ENCODE results near the gene C22orf39. TPM values are rescaled to one million over a fixed set of nuclear protein-coding genes. Genes with fewer than 3 reads are reported as not detected.
A peak's percentile ranks its signal among the peaks of the same experiment; 100 is the strongest.

C22orf39 gene
- polyA plus RNA-seq, 3 donors from 2014 or later: 67.8 to 75.5 (median 71.0) TPM

DNA sequence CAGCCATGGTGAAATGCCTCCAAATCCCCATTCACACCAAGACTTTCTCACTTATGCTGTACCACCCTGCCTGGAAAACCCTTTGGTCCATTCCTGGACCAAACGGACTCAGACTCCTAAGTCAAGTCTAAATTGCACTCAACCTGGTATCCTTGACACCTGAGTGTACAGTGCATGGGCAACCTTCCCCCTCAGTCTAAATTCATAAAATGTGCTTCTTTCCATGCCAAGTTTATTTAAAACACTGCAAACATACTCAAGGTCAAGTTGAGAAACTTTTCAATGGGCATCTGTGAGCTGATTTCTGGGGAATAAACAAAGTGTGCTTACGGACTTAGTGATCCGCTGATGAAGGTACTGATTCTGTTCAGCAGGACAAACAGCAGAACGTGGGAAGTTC is 42.4 kb downstream of the C22orf39 start:
- H3K36me3 Mint-ChIP-seq: peaks cover 13 to 55% (median 31%) of the 10 kb centered on the region in 3 donors
- no peak overlapping the region for H3K4me3 Mint-ChIP-seq
- H3K9me3 Mint-ChIP-seq: no peaks in the 10 kb centered on the region
- H3K27ac Mint-ChIP-seq: peak overlapping the region in 3 of 6 donors; percentile 0 to 75 (median 31)
- no peak for DNase-seq
- H3K27me3 Mint-ChIP-seq (ENCODE audit: low read depth in 3 of 3): peaks cover 0 to 6% (median 0%) of the 10 kb centered on the region in 3 donors
- H3K4me1 Mint-ChIP-seq: peaks cover 12 to 34% of the 10 kb centered on the region in 2 donors

DNA sequence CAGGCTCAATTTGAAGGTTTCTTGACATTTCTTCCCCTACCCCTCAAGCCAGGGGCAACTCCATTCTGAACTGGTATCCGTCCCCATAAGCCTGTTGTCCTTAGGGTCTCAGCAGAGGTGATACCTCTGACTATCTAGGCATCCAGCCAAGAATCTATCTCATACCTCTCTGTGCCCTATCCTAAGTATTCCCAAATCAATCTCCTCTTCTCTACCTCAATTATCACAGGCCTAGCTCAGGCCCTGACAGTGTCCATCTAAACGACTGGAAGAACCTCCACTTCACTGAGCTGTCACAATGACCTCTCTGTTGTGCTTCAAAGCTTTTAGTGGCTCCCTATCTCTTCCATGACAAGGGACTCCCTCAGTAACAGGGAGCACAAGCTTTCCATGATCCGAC is 42.8 kb downstream of the C22orf39 start:
- H3K4me1 Mint-ChIP-seq: peaks cover 9 to 30% of the 10 kb centered on the region in 2 donors
- H3K27ac Mint-ChIP-seq: peak overlapping the region in 5 of 6 donors; percentile 0 to 75 (median 31)
- DNase-seq: no peak
- H3K27me3 Mint-ChIP-seq (ENCODE audit: low read depth in 3 of 3): peaks cover 0 to 5% (median 0%) of the 10 kb centered on the region in 3 donors
- no peak overlapping the region for H3K4me3 Mint-ChIP-seq
- H3K9me3 Mint-ChIP-seq: no peaks in the 10 kb centered on the region
- peaks cover 12 to 53% (median 31%) of the 10 kb centered on the region in 3 donors for H3K36me3 Mint-ChIP-seq

DNA sequence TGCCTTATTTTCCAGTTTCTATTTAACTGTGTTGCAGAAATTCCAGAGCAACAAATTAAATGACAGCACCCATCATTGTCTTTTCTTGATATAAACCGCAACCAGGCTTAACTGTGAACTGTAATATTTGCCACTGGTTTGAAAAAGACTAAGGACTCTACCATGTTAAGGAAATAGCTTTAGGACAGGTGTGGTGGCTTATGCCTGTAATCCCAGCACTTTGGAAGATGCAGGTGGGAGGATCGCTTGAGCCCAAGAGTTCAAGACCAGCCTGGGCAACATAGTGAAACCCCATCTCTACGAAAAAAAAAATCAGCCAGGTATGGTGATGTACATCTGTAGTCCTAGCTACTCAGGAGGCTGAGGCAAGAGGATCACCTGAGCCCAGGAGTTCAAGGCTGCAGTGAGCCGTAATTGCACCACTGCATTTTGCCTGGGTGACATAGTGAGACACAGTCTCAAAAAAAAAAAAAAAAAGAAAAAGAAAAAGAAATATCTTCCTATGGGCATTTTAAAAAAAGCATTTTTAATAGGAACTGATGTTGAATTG is 44.8 kb downstream of the C22orf39 start:
- H3K4me1 Mint-ChIP-seq: peaks cover 15 to 42% of the 10 kb centered on the region in 2 donors
- DNase-seq: no peak
- H3K36me3 Mint-ChIP-seq: peaks cover 8 to 56% (median 30%) of the 10 kb centered on the region in 3 donors
- peak overlapping the region in 4 of 6 donors; percentile 2 to 76 (median 48) for H3K27ac Mint-ChIP-seq
- no peak overlapping the region for H3K4me3 Mint-ChIP-seq
- H3K9me3 Mint-ChIP-seq: no peaks in the 10 kb centered on the region
- H3K27me3 Mint-ChIP-seq (ENCODE audit: low read depth in 3 of 3): peaks cover 0 to 3% (median 0%) of the 10 kb centered on the region in 3 donors

DNA sequence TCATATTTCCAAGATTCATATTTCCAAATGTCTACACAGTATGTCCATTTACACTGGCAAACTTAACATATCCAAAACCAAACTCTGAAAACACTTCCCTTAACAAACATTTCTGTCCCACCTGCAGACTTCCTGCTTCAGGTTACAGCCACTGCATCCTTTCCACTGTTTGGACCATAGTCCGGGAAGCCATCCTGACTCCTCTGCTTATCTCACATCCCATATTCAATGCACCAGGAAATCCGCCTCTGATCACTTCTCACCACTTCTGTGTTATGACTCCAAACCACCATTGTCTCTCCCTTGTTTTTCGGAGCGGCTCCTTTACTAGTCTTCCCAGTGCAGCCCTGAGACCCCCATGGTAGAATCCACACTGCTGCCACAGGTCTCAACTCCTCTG is 46.0 kb downstream of the C22orf39 start:
- Mint-ChIP-seq H3K27me3 (ENCODE audit: low read depth in 3 of 3) (peaks cover 0 to 3% (median 0%) of the 10 kb centered on the region in 3 donors), H3K4me1 (peaks cover 15 to 32% of the 10 kb centered on the region in 2 donors), H3K27ac (peak overlapping the region; percentile 22 to 76 (median 63)), H3K4me3 (no peak overlapping the region), H3K36me3 (peaks cover 8 to 51% (median 24%) of the 10 kb centered on the region in 3 donors), H3K9me3 (no peaks in the 10 kb centered on the region)
- no peak for DNase-seq

DNA sequence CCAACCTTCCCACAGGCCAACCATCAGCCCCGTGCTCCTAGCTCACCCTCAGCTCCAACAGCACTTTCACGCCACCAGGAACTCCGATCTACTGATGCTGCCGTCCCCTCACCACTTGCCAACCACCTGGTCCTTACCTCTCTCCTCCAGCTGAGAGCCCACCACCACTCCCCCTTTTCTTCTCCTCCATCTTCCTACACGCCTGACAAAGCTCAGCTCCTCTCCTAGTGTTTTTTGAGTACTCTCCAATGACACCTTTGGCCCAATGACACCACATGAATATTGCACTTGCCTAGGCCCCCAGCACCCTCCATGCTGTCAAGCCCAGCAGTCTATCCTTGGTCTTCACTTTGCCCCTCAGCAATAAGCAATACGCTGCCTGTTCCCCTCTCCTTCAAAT is 46.6 kb downstream of the C22orf39 start:
- H3K4me3 Mint-ChIP-seq: no peak overlapping the region
- H3K36me3 Mint-ChIP-seq: peaks cover 8 to 47% (median 23%) of the 10 kb centered on the region in 3 donors
- H3K27ac Mint-ChIP-seq: peak overlapping the region; percentile 22 to 73 (median 60)
- no peak for DNase-seq
- peaks cover 0 to 3% (median 0%) of the 10 kb centered on the region in 3 donors for H3K27me3 Mint-ChIP-seq (ENCODE audit: low read depth in 3 of 3)
- peaks cover 15 to 26% of the 10 kb centered on the region in 2 donors for H3K4me1 Mint-ChIP-seq
- H3K9me3 Mint-ChIP-seq: no peaks in the 10 kb centered on the region

DNA sequence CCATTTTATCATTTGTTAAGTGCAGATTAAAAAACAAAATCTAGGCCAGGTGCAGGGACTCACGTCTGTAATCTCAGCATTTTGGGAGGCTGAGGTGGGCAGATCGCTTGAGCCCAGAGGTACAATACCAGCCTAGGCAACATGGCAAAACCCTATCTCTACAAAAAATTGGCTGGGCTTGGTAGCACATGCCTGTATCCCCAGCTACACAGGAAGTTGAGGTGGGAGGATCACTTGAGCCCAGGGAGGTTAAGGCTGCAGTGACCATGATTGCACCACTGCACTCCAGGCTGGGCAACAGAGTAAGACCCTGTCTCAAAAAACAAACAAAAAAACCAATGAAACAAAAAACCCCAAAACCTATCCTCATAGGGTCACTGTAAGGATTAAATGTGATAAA is 48.9 kb downstream of the C22orf39 start:
- H3K9me3 Mint-ChIP-seq: no peaks in the 10 kb centered on the region
- peaks cover 0 to 3% (median 0%) of the 10 kb centered on the region in 3 donors for H3K27me3 Mint-ChIP-seq (ENCODE audit: low read depth in 3 of 3)
- peaks cover 8 to 40% (median 28%) of the 10 kb centered on the region in 3 donors for H3K36me3 Mint-ChIP-seq
- no peak overlapping the region for H3K4me3 Mint-ChIP-seq
- no peak for DNase-seq
- H3K4me1 Mint-ChIP-seq: peaks cover 15 to 22% of the 10 kb centered on the region in 2 donors
- H3K27ac Mint-ChIP-seq: peak overlapping the region in 5 of 6 donors; percentile 55 to 72 (median 58)

DNA sequence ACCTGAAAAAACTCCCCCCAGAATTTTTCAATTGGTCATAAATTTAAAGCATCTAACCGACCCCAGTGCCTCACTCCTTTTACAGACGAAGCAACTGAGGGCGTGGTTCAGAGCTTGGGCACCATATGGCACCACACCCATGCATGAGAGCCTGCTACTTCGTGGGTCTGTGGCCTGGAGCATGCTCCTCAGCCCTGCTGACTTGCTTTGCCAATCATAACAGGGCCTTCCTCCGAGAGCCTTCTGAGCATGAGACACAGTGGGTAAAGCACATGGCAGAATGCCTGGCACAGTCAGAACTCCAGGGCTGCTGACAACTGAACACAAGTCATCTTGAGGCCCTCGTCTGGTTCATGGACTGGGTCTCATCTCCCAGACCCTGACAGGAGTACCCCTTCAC is 49.3 kb downstream of the C22orf39 start:
- peaks cover 0 to 3% (median 0%) of the 10 kb centered on the region in 3 donors for H3K27me3 Mint-ChIP-seq (ENCODE audit: low read depth in 3 of 3)
- H3K27ac Mint-ChIP-seq: peak overlapping the region in 4 of 6 donors; percentile 55 to 62 (median 57)
- DNase-seq: no peak
- no peaks in the 10 kb centered on the region for H3K9me3 Mint-ChIP-seq
- peaks cover 15 to 22% of the 10 kb centered on the region in 2 donors for H3K4me1 Mint-ChIP-seq
- H3K4me3 Mint-ChIP-seq: no peak overlapping the region
- H3K36me3 Mint-ChIP-seq: peaks cover 8 to 43% (median 29%) of the 10 kb centered on the region in 3 donors

DNA sequence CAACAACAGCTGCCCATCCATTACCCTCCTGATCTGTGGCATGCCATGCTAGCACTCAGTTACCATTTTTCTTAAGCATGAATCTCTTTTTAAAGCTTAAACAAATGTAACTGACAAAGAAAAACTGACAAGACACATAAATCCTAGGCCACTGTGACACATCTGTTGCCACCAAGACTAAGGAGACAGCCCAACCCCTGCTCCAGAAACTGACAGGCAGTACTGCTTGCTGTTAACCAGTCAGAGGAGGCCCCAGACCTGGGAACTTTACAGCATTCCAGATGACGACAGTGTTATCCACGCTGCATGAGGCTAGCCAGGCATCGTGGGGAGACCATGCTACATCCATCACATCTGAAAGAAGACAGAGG is 49.8 kb downstream of the C22orf39 start:
- Mint-ChIP-seq H3K36me3 (peaks cover 8 to 43% (median 29%) of the 10 kb centered on the region in 3 donors), H3K27me3 (ENCODE audit: low read depth in 3 of 3) (peaks cover 0 to 3% (median 0%) of the 10 kb centered on the region in 3 donors), H3K4me1 (peaks cover 15 to 22% of the 10 kb centered on the region in 2 donors), H3K27ac (peak overlapping the region in 4 of 6 donors; percentile 7 to 34 (median 20)), H3K4me3 (no peak overlapping the region), H3K9me3 (no peaks in the 10 kb centered on the region)
- no peak for DNase-seq

DNA sequence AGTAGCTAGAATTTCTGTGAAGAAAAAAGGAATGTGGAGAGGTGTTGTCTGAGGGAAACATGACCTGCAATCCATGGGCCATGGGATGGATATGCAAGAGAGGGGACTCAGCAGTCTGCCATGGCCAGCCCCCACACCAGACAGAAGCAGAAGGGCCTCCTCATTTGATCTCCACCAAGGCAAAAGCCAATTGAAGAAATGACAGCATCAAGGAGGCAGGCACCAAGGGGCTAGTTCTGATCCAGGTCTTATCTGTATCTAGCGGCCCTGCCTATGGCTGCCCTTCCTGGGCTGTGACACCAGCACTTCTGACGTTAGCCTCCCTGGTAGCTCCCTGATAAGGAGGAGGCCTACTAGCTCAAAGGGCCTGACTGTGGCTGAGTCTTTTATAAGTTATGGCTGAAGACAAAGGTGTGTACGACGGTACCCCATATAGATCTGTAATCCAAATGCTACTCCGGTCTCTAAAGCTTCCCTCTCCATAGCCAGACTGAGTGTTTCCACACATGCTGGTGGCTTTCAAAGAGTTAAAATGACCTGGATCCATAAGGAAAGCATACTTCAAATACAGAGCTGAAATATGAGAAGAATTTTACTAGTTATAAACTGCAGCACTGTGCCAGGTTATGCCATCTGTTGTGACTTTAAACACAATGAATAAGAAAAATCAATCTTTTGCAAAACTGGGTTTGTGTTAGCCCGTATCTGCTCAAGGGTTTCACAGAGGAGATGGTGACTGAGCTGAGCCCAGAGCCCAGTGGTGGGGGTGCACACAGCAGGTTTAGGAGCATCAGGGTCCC is 50.4 kb downstream of the C22orf39 start:
- peak overlapping the region in 5 of 6 donors; percentile 7 to 40 (median 26) for H3K27ac Mint-ChIP-seq

DNA sequence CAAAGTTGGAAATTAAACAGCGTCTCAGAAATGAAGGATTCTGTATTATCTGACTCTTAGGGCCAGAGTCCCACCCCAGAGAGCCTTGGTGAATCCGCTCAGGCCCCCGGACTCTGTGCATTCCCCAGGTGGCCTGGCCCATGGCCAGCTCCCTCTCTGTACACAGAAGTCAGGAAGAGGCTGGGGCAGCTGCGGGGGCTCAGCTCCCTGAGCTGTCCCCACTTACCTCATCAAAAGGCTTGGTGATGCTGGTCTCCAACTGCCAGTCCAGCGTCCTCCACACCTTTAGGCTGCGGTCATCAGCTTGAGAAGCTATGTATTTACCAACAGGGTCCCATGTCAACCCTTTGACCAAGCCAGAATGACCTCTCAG is 51.0 kb downstream of the C22orf39 start:
- peaks cover 11 to 17% of the 10 kb centered on the region in 2 donors for H3K4me1 Mint-ChIP-seq
- H3K9me3 Mint-ChIP-seq: no peaks in the 10 kb centered on the region
- peaks cover 2 to 38% (median 23%) of the 10 kb centered on the region in 3 donors for H3K36me3 Mint-ChIP-seq
- peaks cover 0 to 3% (median 0%) of the 10 kb centered on the region in 3 donors for H3K27me3 Mint-ChIP-seq (ENCODE audit: low read depth in 3 of 3)
- DNase-seq: no peak
- no peak overlapping the region for H3K27ac Mint-ChIP-seq
- H3K4me3 Mint-ChIP-seq: no peak overlapping the region

More for the DNA sequence above, 50.4 kb downstream of the C22orf39 start:
- no peaks in the 10 kb centered on the region for H3K9me3 Mint-ChIP-seq
- peaks cover 0 to 3% (median 0%) of the 10 kb centered on the region in 3 donors for H3K27me3 Mint-ChIP-seq (ENCODE audit: low read depth in 3 of 3)
- no peak for DNase-seq
- peaks cover 8 to 43% (median 27%) of the 10 kb centered on the region in 3 donors for H3K36me3 Mint-ChIP-seq
- H3K4me3 Mint-ChIP-seq: no peak overlapping the region
- H3K4me1 Mint-ChIP-seq: peaks cover 15 to 18% of the 10 kb centered on the region in 2 donors

DNA sequence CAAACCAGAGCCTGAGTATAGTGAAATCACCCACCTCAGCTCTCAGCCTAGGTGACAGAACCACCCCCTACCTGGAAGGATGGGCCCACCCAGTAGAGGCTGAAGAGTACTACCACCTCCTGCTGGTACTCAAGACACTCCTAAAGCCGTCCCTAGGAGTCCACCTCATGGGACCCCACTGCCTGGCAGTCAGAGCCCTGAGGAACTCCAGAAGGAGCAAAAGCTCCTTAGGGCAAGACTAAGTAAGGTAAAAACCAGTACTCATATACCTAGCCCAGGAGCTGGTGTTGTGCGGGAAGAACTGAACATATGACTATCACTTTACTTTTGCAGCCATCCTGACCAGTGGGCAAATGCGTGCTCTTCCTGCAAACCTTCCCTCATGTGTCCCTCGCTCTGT is 52.2 kb downstream of the C22orf39 start:
- H3K4me1 Mint-ChIP-seq: peaks cover 8 to 17% of the 10 kb centered on the region in 2 donors
- no peaks in the 10 kb centered on the region for H3K9me3 Mint-ChIP-seq
- H3K27ac Mint-ChIP-seq: peak overlapping the region in 2 of 6 donors; percentile 7 to 62
- no peak overlapping the region for H3K4me3 Mint-ChIP-seq
- H3K27me3 Mint-ChIP-seq (ENCODE audit: low read depth in 3 of 3): no peaks in the 10 kb centered on the region
- DNase-seq: no peak
- peaks cover 5 to 38% (median 20%) of the 10 kb centered on the region in 3 donors for H3K36me3 Mint-ChIP-seq

DNA sequence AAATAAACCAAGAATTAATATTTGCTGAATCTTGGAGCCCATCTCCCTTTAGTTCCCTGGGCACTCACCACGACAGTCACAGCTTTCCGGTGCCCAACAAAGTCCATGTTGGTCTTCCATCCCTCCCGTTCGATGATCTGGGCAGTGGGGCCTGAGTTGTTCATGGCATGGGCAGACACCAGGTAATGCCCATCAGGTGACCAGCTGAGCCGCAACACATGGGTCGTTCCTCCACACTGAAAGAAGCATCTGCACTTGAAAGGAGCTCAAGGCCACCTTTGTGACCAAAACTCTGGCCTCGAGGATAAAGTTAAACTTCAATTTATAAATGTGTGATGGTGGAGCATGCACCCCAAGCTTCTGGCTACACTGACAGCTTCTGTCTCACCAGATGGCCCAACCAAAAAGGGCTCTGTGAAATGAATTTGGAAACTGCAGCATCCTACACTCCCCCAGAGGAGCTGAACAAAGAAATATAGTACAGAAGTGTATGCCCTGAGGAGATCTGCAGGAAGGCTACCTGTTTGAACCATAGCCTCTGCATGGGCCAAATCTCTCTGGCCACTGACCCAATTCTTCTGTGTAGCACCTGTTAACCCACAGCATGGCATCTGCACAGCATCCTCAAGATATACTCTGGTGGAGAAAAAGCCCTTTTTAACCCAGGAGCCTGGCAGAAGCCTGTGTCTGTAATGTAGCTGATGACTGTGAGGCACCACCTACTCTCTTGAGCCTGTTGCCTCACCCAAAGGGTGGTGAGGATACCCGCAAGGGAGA is 53.0 kb downstream of the C22orf39 start:
- H3K4me3 Mint-ChIP-seq: no peak overlapping the region
- peak overlapping the region in 4 of 6 donors; percentile 28 to 63 (median 56) for H3K27ac Mint-ChIP-seq
- DNase-seq: no peak
- H3K4me1 Mint-ChIP-seq: peaks cover 8 to 16% of the 10 kb centered on the region in 2 donors
- no peaks in the 10 kb centered on the region for H3K9me3 Mint-ChIP-seq
- peaks cover 5 to 40% (median 20%) of the 10 kb centered on the region in 3 donors for H3K36me3 Mint-ChIP-seq
- no peaks in the 10 kb centered on the region for H3K27me3 Mint-ChIP-seq (ENCODE audit: low read depth in 3 of 3)

DNA sequence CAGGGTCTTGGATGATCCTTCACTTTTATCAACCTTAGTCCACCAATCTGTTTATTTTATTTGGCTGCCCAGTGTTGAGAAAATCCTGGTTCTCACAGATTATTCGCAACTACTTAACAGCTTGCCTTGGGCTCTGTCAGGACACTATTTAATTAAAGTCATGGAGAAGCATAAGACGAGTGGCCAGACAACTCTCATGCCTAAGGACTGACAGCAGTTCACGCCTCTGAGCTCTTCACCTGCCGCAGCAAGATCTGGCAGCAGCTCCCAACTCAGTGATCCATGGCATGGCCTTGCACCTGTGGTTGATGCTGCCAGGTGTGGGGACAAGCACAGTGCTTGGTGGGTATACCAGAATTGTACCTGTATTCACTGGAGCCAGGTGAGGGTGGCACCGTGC is 53.8 kb downstream of the C22orf39 start:
- no peak for DNase-seq
- Mint-ChIP-seq H3K27me3 (ENCODE audit: low read depth in 3 of 3) (no peaks in the 10 kb centered on the region), H3K9me3 (no peaks in the 10 kb centered on the region), H3K4me3 (no peak overlapping the region), H3K36me3 (peaks cover 5 to 43% (median 20%) of the 10 kb centered on the region in 3 donors), H3K27ac (no peak overlapping the region), H3K4me1 (peaks cover 7 to 8% of the 10 kb centered on the region in 2 donors)
